GM12878 (cell line): Measurements from ENCODE around the gene LYSMD1. TPM values are rescaled to one million over a fixed set of nuclear protein-coding genes. Genes with fewer than 3 reads are reported as not detected.

Source experiments
- ATAC-seq: fragments of 200-7000 bp; cut with Tn5 transposase; 3 replicates; pipeline ENCODE4 v1.9.1; 2020; ENCODE audit warnings: mild to moderate bottlenecking, moderate library complexity
- BruUV-seq: library from RNA; stranded (reverse); fragments of 400-500 nt; replicated peaks from 2 replicates; lab custom pipeline; 2021; lab: Mats Ljungman, UMichigan
- CTCF ChIA-PET: fragments of 300-600 bp; sonication (Branson Sonifier 250); formaldehyde crosslinking; extraction: SDS; loops from one replicate; lab custom pipeline; 2021; ENCODE audit warnings: inconsistent platforms; lab: Yijun Ruan, JAX
- POLR2A ChIA-PET: fragments of 350-600 bp; formaldehyde crosslinking; extraction: SDS; loops from one replicate; lab custom pipeline; 2021; ENCODE audit warnings: inconsistent platforms; lab: Charles Lee
- RAD21 ChIA-PET: fragments of 300-600 bp; sonication (Branson Sonifier 250); formaldehyde crosslinking; loops from one replicate; lab custom pipeline; 2023; ENCODE audit warnings: antibody characterized with exemption; ENCODE audit not compliant: unreplicated experiment; lab: Charles Lee
- SMC1A ChIA-PET: fragments of 300-600 bp; sonication (Branson Sonifier 250); formaldehyde crosslinking; loops from one replicate; lab custom pipeline; 2023; ENCODE audit not compliant: unreplicated experiment, uncharacterized antibody; lab: Charles Lee
- DNase-seq: peaks from one replicate; pipeline ENCODE4 v3.0.0-alpha.2; 2011; ENCODE audit warnings: low read depth, low spot score
- FAIRE-seq: peaks from 3 replicates; lab custom pipeline; 2011; peaks lifted over from hg19 to GRCh38; lab: Jason Lieb, UNC
- H2AFZ ChIP-seq: 2 replicates; pipeline ENCODE4 v1.6.0; 2011; ENCODE audit warnings: low read depth, low read length, control low read depth; ENCODE audit not compliant: control insufficient read depth
- H3K27ac ChIP-seq: 2 replicates; pipeline ENCODE4 v1.5.1; 2011; ENCODE audit warnings: control low read depth; ENCODE audit not compliant: control insufficient read depth, insufficient read depth
- H3K27me3 ChIP-seq, 2 experiments: replicated peaks in 1 of 2; 2 replicates each; pipeline versions ENCODE4 v1.6.0 to v1.6.1; 2011; ENCODE audit warnings: low read length in 1 of 2; ENCODE audit not compliant: control insufficient read depth in 2 of 2, insufficient read depth in 2 of 2
- H3K36me3 ChIP-seq, 2 experiments: 2 replicates each; pipeline ENCODE4 v1.5.1; 2011; ENCODE audit warnings: low read length in 1 of 2; ENCODE audit not compliant: control insufficient read depth in 2 of 2, insufficient read depth in 2 of 2
- H3K4me1 ChIP-seq: 2 replicates; pipeline ENCODE4 v1.6.1; 2011; ENCODE audit warnings: mild to moderate bottlenecking, low read length, moderate library complexity, mixed read lengths; ENCODE audit not compliant: control insufficient read depth, insufficient read depth
- H3K4me2 ChIP-seq: 2 replicates; pipeline ENCODE4 v1.6.0; 2011; ENCODE audit warnings: control low read depth; ENCODE audit not compliant: control insufficient read depth, insufficient read depth
- H3K4me3 ChIP-seq: fragments of 200-600 bp; sonication (generic); 2 replicates; pipeline ENCODE4 v1.5.1; 2016
- H3K79me2 ChIP-seq: 2 replicates; pipeline ENCODE4 v1.6.0; 2011; ENCODE audit warnings: low read length; ENCODE audit not compliant: control insufficient read depth, insufficient read depth
- H3K9ac ChIP-seq: 2 replicates; pipeline ENCODE4 v1.8.0; 2011; ENCODE audit warnings: low read length, control low read depth, mixed read lengths; ENCODE audit not compliant: control insufficient read depth, insufficient read depth
- H3K9me3 ChIP-seq: replicated peaks from 3 replicates; pipeline ENCODE4 v1.5.1; 2011; ENCODE audit warnings: mild to moderate bottlenecking, low read length; ENCODE audit not compliant: control insufficient read depth, insufficient read depth
- H4K20me1 ChIP-seq: 2 replicates; pipeline ENCODE4 v1.6.0; 2011; ENCODE audit not compliant: control insufficient read depth, insufficient read depth
- ATF7 ChIP-seq: fragments of 450-650 bp; IDR thresholded peaks from 2 replicates; pipeline ENCODE4 v1.6.1; 2016; ENCODE audit warnings: low read depth, mild to moderate bottlenecking
- CHD4 ChIP-seq: fragments of 200-600 bp; sonication (generic); IDR thresholded peaks from 2 replicates; pipeline ENCODE4 v1.6.1; 2016; ENCODE audit warnings: mild to moderate bottlenecking
- CUX1 ChIP-seq: IDR thresholded peaks from 2 replicates; pipeline ENCODE4 v1.6.1; 2012; ENCODE audit warnings: improper control_type of control experiment, low read depth, low read length; ENCODE audit not compliant: insufficient replicate concordance
- HDAC2 ChIP-seq: fragments of 200-600 bp; sonication (generic); IDR thresholded peaks from 2 replicates; pipeline ENCODE4 v1.6.1; 2017
- MTA3 ChIP-seq: IDR thresholded peaks from 2 replicates; pipeline ENCODE4 v1.6.1; 2012; ENCODE audit warnings: low read length, inconsistent platforms, borderline replicate concordance
- NFYB ChIP-seq: IDR thresholded peaks from 2 replicates; pipeline ENCODE4 v1.6.1; 2011; ENCODE audit warnings: low read depth, mild to moderate bottlenecking, low read length, improper control_type of control experiment, moderate library complexity; ENCODE audit not compliant: insufficient read depth
- NR2C1 ChIP-seq: fragments of 450-650 bp; IDR thresholded peaks from 2 replicates; pipeline ENCODE4 v1.6.1; 2017; ENCODE audit warnings: antibody characterized with exemption, mild to moderate bottlenecking, moderate library complexity
- NR2C2 ChIP-seq: IDR thresholded peaks from 2 replicates; pipeline ENCODE4 v1.6.1; 2011; ENCODE audit warnings: borderline replicate concordance, low read depth; ENCODE audit not compliant: control insufficient read depth, insufficient read length
- POLR2AphosphoS2 ChIP-seq: IDR thresholded peaks from 2 replicates; pipeline ENCODE4 v1.6.1; 2011; ENCODE audit warnings: low read depth, mild to moderate bottlenecking, low read length, improper control_type of control experiment, moderate library complexity
- RAD21 ChIP-seq: IDR thresholded peaks from 2 replicates; pipeline ENCODE4 v1.6.1; 2011; ENCODE audit warnings: mild to moderate bottlenecking, low read depth, low read length, moderate library complexity; ENCODE audit not compliant: insufficient read depth
- TCF3 ChIP-seq: IDR thresholded peaks from 2 replicates; pipeline ENCODE4 v1.6.1; 2012; ENCODE audit warnings: low read depth, mild to moderate bottlenecking, low read length, borderline replicate concordance; ENCODE audit not compliant: insufficient read depth
- WGBS: methylation state at CpG from one replicate; pipeline ENCODE4 v1.1.6; 2016; ENCODE audit warnings: low lambda C conversion rate; ENCODE audit not compliant: insufficient replicate concordance, insufficient coverage; ENCODE audit errors: missing lambda C conversion rate; 5-methylcytosine and 5-hydroxymethylcytosine counted together
- in situ Hi-C: fragments of 300-500 bp; cut with MboI; formaldehyde crosslinking; loops from 9 replicates; pipeline ENCODE4 v1.14.3; 2018; ENCODE audit warnings: mixed read lengths
- intact Hi-C: fragments of 100-400 bp; cut with micrococcal nuclease; formaldehyde crosslinking; loops from one replicate; pipeline ENCODE4 v1.14.2; 2022; ENCODE audit not compliant: unreplicated experiment
- polyA plus RNA-seq, 11 experiments: library from polyadenylated mRNA; depleted of rRNA in 4 of 11; unstranded in 6 of 11; stranded (reverse) in 5 of 11; fragments of >200 nt; fragmentation: Nextera tagmentation in 4 of 11; fragmentation: Illumina TruSeq in 1 of 11; extraction: Ambion mirVana in 4 of 11; extraction: Trizol in 1 of 11; gene quantifications; 1 replicate in 1 of 11; 2 replicates in 10 of 11; pipeline versions ENCODE4 v1.2.1 to v1.2.3, GENCODE V29; 2011 to 2016; ENCODE audit warnings: inconsistent platforms in 2 of 11, missing spikeins in 2 of 11, low read depth in 1 of 11
- total RNA-seq, 4 experiments: library from RNA; depleted of rRNA in 3 of 4; stranded (reverse); fragments of >200 nt in 3 of 4; fragmentation: Illumina TruSeq in 1 of 4; extraction: Trizol in 1 of 4; gene quantifications; 2 replicates each; pipeline versions ENCODE4 v1.2.1 to v1.2.3, GENCODE V29; 2013 to 2021
- TF ChIP-seq, protein P1 (sequence below): IDR thresholded peaks from 2 replicates; pipeline ENCODE4 v1.6.1; 2011; ENCODE audit warnings: low read depth, mild to moderate bottlenecking, low read length, moderate library complexity, borderline replicate concordance; ENCODE audit errors: extremely low read depth
- TF ChIP-seq, protein P2 (sequence below): fragments of 450-650 bp; IDR thresholded peaks from 2 replicates; pipeline ENCODE4 v1.6.1; 2017; ENCODE audit warnings: antibody characterized with exemption, mild to moderate bottlenecking, moderate library complexity

Gene LYSMD1
- total and polyA plus RNA-seq, 10 of the 15 experiments (the other 5 are each of a cell fraction or from before 2014, with no cell fraction given) = 0.80 to 10.4 (median 6.5) TPM

DNA sequence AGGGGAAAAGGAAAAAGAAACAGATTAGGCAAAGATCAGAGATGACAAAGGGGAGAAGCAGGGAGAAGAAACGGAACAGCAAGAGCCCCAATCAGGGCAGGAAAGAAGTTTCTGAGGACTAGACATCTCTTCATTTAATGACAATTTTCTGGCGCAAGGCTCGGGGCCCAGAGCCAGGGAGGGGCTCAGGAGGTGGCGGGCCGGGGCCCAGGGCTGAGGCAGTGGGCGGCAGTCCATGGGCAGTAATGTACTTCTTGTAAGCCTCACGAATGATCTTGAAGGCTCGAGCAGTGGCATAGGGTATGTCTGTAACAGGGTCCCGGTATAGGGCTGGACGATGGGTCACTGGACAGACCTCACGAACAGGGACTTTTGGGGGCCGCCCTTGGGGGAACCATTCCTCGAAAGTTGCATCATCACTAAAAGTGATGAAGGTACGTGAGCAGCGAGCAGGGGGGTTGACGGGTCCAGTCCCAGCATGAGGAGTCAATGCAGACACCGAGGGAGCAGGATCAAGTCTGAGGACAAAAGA lies 10.9 kb upstream of the LYSMD1 start:
- Histone ChIP-seq H3K36me3 (peaks cover 13 to 19% of the 10 kb centered on the region in 2 experiments; a peak in 3 of 4 replicates), H3K4me2 (no peak overlapping the region), H4K20me1 (no peaks in the 10 kb centered on the region; the same call in 1 of the 2 replicates), H3K9me3 (no peaks in the 10 kb centered on the region), H3K79me2 (no peaks in the 10 kb centered on the region), H3K27ac (no peak overlapping the region), H3K4me1 (no peaks in the 10 kb centered on the region), H3K27me3 (no peaks in the 10 kb centered on the region), H2AFZ (no peak overlapping the region), H3K4me3 (no peak overlapping the region), H3K9ac (no peak overlapping the region)
- 97% methylated on average over 17 of the region's 17 CpGs for WGBS
- ATAC-seq (no peak), DNase-seq (no peak), FAIRE-seq (no peak)
- intact Hi-C loops = no loop called here
- BruUV-seq = no TSS peak
- TF ChIP-seq HDAC2 (no peak), NR2C1 (no peak), ATF7 (no peak), CUX1 (no peak), POLR2AphosphoS2 (no peak), NR2C2 (no peak), MTA3 (no peak), CHD4 (no peak), TCF3 (no peak), RAD21 (no peak), NFYB (no peak)
- TF ChIP-seq, protein P1, sequence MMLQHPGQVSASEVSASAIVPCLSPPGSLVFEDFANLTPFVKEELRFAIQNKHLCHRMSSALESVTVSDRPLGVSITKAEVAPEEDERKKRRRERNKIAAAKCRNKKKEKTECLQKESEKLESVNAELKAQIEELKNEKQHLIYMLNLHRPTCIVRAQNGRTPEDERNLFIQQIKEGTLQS = no peak
- TF ChIP-seq, protein P2, sequence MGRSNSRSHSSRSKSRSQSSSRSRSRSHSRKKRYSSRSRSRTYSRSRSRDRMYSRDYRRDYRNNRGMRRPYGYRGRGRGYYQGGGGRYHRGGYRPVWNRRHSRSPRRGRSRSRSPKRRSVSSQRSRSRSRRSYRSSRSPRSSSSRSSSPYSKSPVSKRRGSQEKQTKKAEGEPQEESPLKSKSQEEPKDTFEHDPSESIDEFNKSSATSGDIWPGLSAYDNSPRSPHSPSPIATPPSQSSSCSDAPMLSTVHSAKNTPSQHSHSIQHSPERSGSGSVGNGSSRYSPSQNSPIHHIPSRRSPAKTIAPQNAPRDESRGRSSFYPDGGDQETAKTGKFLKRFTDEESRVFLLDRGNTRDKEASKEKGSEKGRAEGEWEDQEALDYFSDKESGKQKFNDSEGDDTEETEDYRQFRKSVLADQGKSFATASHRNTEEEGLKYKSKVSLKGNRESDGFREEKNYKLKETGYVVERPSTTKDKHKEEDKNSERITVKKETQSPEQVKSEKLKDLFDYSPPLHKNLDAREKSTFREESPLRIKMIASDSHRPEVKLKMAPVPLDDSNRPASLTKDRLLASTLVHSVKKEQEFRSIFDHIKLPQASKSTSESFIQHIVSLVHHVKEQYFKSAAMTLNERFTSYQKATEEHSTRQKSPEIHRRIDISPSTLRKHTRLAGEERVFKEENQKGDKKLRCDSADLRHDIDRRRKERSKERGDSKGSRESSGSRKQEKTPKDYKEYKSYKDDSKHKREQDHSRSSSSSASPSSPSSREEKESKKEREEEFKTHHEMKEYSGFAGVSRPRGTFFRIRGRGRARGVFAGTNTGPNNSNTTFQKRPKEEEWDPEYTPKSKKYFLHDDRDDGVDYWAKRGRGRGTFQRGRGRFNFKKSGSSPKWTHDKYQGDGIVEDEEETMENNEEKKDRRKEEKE = no peak
- CTCF ChIA-PET = interaction anchor here (1.0 to 2.7 kb wide), 3 partner anchors 20 to 77 kb away, joined by 3 to 11 read pairs (median 4); partner anchors contain the start of gene TNFAIP8L2
- RAD21 ChIA-PET = interaction anchor here (1.0 kb wide), 1 partner anchor 13 kb away, joined by 3 read pairs; the partner anchor contains the start of gene VPS72
- SMC1A ChIA-PET = interaction anchor here (0.7 to 1.2 kb wide), 4 partner anchors 15 to 579 kb away, joined by 3 to 5 read pairs (median 3); no protein-coding TSS in a partner anchor
- in situ Hi-C loops = no loop called here
- POLR2A ChIA-PET = no interaction called here
